ENCODE measurements around the gene MDC1.

DNA sequence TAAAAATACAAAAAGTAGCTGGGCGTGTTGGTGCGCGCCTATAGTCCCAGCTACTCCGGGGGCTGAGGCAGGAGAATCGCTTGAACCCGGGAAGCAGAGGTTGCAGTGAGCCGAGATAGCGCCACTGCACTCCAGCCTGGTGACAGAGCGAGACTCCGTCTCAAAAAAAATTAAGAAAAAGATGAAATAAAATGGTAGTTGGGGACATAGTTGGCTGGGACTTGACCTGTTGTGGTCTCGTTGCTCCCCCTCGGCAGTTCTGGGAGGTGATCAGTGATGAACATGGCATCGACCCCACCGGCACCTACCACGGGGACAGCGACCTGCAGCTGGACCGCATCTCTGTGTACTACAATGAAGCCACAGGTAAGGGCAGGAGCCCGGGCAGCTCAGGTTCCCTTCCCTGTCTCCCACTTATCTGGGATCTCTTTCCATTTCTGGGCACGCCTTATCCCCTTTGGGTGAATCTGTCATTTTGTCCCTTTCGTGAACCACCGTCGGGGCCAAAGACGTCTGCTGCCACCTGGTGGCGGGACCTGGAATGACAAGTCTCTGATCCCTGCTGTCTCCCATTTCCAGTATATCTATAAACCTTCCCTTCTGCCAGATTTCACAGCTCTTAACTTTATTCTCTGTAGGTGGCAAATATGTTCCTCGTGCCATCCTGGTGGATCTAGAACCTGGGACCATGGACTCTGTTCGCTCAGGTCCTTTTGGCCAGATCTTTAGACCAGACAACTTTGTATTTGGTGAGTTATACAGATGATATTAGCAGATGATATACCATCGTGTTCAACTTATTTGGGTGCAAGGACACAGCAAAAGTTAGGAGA lies 5.4 kb upstream of the MDC1 start:
- TF ChIP-seq CTCF (IDR thresholded peaks at IDR 0.05) (peak; percentile 93 to 99 (median 96)), POLR2AphosphoS5 (IDR thresholded peaks at IDR 0.05) (peak; percentile 4 to 64 (median 58)), POLR2A (IDR thresholded peaks at IDR 0.05) (no peak), EP300 (IDR thresholded peaks at IDR 0.05) (no peak)

Data from sigmoid colon (tissue), 4 donors.